ENCODE results near the gene NUDT4. TPM values are rescaled to one million over a fixed set of nuclear protein-coding genes. Genes with fewer than 3 reads are reported as not detected.

NUDT4 gene
- total and polyA plus RNA-seq, 2 of the 8 experiments (the other 6 are each of a cell fraction or from before 2014, with no cell fraction given) = 17.3 to 71.7 TPM

- Histone ChIP-seq H2BK5ac (ENCODE audit: low read depth, low read length) (peak overlapping the region; percentile 83; the same call in 1 of the 2 replicates), H3K27ac (ENCODE audit: low read depth, low read length) (no peak overlapping the region), H2BK12ac (ENCODE audit: low read depth, low read length) (no peak overlapping the region), H4K5ac (ENCODE audit: insufficient read length, low read depth, low read length) (no peak overlapping the region), H3K79me1 (ENCODE audit: low read depth, low read length) (no peaks in the 10 kb centered on the region), H2AFZ (ENCODE audit: low read length) (0 out of 2 replicates have a peak overlapping the region, but pooled peaks have one; percentile 4), H3K23me2 (ENCODE audit: low read depth, low read length) (peaks cover 3% of the 10 kb centered on the region; the same call in 1 of the 2 replicates), H3K4ac (replicated peaks; ENCODE audit: insufficient read length, low read depth, low read length) (no peak overlapping the region), H3K9me3 (ENCODE audit: insufficient read depth in 2 of 2, low read depth in 1 of 2, low read length in 1 of 2) (no peaks in the 10 kb centered on the region), H3K9ac (replicated peaks in 1 of 4; ENCODE audit: extremely low read depth in 1 of 4, low read depth in 3 of 4, low read length in 3 of 4) (no peak overlapping the region), H2BK15ac (ENCODE audit: low read length) (no peak overlapping the region), H3K56ac (replicated peaks; ENCODE audit: insufficient read length, low read depth, low read length) (peak overlapping the region; percentile 18), H3K14ac (ENCODE audit: insufficient read length) (no peak overlapping the region), H3K27me3 (replicated peaks in 1 of 4; ENCODE audit: control insufficient read depth in 3 of 4, extremely low read depth in 1 of 4, insufficient read depth in 3 of 4, low read length in 3 of 4) (no peaks in the 10 kb centered on the region), H4K91ac (replicated peaks; ENCODE audit: insufficient read length, low read length) (no peak overlapping the region), H3K79me2 (ENCODE audit: control insufficient read depth in 1 of 2, insufficient read depth in 2 of 2, low read length in 2 of 2) (no peaks in the 10 kb centered on the region), H3K23ac (ENCODE audit: insufficient read length) (no peak overlapping the region), H2BK120ac (replicated peaks; ENCODE audit: low read depth, low read length) (no peak overlapping the region), H2BK20ac (ENCODE audit: low read length) (no peak overlapping the region), H4K8ac (ENCODE audit: extremely low read depth, insufficient read depth, low read length) (no peak overlapping the region), H4K20me1 (replicated peaks in 1 of 2; ENCODE audit: control insufficient read depth in 1 of 2, insufficient read depth in 2 of 2, low read length in 2 of 2) (no peaks in the 10 kb centered on the region), H3K4me2 (ENCODE audit: insufficient read depth in 1 of 2, low read depth in 2 of 2, low read length in 2 of 2) (peak overlapping the region in 1 of 2 experiments; percentile 43; a peak in 2 of 4 replicates), H2AK5ac (ENCODE audit: low read depth, low read length) (no peak overlapping the region), H3K4me3 (ENCODE audit: extremely low read depth in 1 of 4, insufficient read depth in 2 of 4, low read depth in 3 of 4, low read length in 4 of 4) (peak overlapping the region in 1 of 4 experiments; percentile 17; a peak in 1 of 8 replicates), H3K4me1 (replicated peaks in 1 of 4; ENCODE audit: control insufficient read depth in 3 of 4, insufficient read depth in 4 of 4, low read length in 3 of 4) (peaks cover 0 to under 1% (median 0%) of the 10 kb centered on the region in 4 experiments; a peak in 1 of 7 replicates), H3K18ac (ENCODE audit: extremely low read depth, low read length) (no peak overlapping the region; the same call in 1 of the 2 replicates), H3K36me3 (ENCODE audit: control insufficient read depth in 2 of 4, insufficient read depth in 4 of 4, low read length in 3 of 4) (no peaks in the 10 kb centered on the region)
- POLR2A ChIA-PET (ENCODE audit: partially characterized antibody) = no interaction called here
- no peak for DNase-seq (ENCODE audit: low read depth in 1 of 2, low spot score in 2 of 2)
- WGBS, 2 experiments (ENCODE audit: extremely low coverage in 1 of 2, insufficient coverage in 1 of 2, insufficient read length in 1 of 2, insufficient replicate concordance in 2 of 2, low coverage in 1 of 2, low lambda C conversion rate in 2 of 2, missing lambda C conversion rate in 1 of 2) = 71% methylated on average over 3 of the region's 3 CpGs; no CpG with 5 or more reads in 1 of the 2 experiments
- CTCF ChIA-PET (ENCODE audit: partially characterized antibody) = interaction anchor here (1.2 kb wide), 1 partner anchor 8 kb away, joined by 4 read pairs; no protein-coding TSS in a partner anchor
- no peak for FAIRE-seq
Measured at GRCh38 chr12:93368766-93369165, 9.0 kb upstream of the NUDT4 start.

Measured in H1 (cell line).